SHP77 treated with DMSO at 0.1 percent for 48 hours (cell line): Measurements from ENCODE around the gene CLEC4G.
"Not testable (repeated sequence)": the region's sequence is repeated elsewhere in the genome, so short reads cannot be mapped to it uniquely, and the experiment has no call there.

Experiments
- DNase-seq: peaks from one replicate; lab custom pipeline; 2025; lab: John Stamatoyannopoulos, UW

CLEC4G gene, protein sequence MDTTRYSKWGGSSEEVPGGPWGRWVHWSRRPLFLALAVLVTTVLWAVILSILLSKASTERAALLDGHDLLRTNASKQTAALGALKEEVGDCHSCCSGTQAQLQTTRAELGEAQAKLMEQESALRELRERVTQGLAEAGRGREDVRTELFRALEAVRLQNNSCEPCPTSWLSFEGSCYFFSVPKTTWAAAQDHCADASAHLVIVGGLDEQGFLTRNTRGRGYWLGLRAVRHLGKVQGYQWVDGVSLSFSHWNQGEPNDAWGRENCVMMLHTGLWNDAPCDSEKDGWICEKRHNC

GRCh38 chr19:7732045-7732444 is at the start of gene CLEC4G:
TSS of gene CLEC4G (minus strand) at chr19:7732110. CDS start at chr19:7732102, 8 bp downstream.
- DNase-seq: no peak

GRCh38 chr19:7781157-7781556 is 49.2 kb upstream of the CLEC4G start:
- no peak for DNase-seq

DNA sequence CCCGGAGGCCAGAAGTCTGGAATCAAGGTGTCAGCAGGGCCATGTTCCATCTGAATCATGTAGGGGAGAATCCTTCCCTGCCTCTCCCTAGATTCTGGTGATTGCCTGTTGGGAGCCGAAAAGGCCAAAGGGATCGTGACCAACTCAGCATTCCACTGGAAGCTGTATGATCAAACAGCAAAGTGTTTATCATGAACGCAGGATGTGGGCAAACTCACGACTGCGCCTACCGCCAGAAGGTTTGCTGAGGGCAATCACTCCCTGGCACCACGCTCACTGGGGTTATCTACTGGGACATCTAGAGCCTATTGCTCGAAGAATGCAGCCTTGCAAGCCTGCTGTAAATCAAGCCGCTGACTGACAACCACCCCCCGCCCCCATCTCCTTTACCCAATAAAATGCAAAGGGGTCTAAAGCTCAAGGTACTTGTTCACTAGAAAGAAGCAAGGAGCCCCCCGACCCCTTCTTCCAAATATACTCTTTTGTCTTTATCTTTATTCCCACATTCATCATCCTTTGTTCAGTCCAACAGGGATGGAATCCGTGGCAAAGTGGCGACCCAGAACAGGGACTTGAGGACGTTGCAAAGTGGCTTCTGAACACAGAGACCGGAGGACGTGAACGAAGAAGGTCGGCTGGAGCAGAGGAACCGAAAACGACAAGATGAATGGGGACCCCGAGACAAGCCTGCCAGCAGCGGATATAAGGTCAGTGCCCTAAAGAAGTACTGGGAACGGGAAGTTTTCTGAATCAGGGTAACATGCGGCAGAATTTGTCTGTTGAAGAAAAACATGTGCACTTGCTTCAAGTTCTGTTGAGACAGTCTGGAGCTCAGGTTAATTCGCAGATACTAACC is 47.9 kb upstream of the CLEC4G start:
- no peak for DNase-seq

DNA sequence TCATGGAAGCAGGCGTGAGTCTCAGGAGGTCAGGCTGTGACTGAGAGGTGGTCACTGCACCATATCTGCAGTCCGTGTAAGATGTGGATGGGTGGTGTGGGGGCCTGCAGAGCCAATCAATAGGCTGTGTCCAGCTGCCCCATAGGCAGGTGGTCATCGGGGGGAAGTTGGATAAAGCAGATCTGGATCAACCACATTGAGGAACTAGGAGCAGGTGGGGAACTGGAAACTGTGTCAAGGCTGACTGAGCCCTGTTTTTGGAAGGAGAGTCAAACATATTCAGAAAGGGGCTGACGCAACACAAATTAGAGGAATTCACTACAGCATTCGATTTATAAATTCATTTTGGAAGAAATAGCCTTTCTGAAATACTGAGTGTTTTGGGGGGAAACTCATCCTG is 46.2 kb upstream of the CLEC4G start:
- no peak for DNase-seq

DNA sequence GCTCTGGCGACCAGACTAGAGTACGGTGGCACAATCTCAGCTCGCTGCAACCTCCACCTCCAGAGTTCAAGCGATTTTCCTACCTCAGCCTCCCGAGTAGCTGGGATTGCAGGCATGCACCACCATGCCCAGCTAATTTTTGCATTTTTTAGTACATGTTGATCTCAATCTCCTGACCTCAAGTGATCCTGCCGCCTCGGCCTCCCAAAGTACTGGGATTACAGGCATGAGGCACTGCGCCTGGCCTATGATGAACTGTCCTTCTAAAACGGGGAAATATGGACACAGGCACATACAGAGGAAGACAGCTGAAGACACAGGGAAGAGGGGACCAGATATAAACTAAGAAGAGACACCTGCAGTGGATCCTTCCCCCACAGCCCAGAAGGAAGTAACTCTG is 43.9 kb upstream of the CLEC4G start:
- no peak for DNase-seq

DNA sequence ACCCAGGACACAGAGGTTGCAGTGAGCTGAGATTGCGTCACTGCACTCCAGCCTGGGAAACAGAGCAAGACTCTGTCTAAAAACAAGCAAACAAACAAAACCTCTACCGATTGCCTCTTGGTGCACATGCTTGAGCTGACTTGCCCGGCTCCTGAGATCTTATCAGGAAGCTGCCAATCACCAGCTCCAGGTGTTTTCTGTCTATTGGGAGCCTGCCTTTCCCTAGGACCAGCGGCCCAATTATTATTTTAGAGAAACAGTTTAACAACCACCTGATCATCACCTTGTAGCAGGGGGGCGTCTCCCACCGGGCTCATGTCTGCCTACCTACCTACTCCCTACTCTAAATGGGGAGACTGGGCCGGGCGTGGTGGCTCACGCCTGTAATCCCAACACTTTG is 41.9 kb upstream of the CLEC4G start:
- DNase-seq: no peak

DNA sequence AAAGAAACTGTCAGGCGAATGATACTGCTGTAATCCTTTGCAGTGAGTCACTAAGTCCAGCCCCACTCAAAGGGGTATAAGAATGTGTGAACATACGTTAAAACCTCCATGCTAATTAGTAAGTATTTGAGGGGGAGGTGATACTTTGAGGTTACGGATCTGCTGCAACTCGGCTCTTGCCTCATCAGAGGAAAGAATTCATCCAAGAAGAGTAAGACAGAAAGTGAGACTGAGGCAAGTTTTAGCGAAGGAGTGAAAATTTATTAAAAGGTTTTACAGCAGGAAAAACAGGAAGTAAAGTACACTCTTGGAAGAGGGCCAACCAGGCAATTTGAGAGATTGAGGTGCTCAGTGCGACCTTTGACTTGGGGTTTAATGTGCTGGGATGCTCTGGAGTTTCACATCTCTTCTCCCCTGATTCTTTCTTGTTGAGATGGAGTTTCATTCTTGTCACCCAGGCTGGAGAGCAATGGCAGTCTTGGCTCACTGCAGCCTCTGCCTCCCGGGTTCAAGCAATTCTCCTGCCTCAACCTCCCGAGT is 40.9 kb upstream of the CLEC4G start:
- DNase-seq: no peak

DNA sequence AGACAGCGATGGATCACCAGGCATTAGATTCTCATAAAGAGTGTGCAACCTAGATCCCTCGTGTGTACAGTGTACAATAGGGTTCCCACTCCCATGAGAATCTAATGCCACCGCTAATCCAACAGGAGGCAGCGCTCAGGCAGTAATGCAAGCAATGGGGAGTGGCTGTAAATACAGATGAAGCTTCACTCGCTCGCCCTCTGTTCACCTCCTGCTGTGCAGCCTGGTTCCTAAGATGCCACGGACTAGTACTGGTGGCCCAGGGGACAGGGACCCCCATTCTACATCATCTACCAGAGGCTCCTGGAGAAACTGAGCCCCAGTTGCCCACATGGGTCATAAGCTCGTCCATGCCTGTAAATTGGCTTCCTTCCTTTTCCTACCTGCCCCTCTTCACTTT is 39.2 kb upstream of the CLEC4G start:
- no peak for DNase-seq

DNA sequence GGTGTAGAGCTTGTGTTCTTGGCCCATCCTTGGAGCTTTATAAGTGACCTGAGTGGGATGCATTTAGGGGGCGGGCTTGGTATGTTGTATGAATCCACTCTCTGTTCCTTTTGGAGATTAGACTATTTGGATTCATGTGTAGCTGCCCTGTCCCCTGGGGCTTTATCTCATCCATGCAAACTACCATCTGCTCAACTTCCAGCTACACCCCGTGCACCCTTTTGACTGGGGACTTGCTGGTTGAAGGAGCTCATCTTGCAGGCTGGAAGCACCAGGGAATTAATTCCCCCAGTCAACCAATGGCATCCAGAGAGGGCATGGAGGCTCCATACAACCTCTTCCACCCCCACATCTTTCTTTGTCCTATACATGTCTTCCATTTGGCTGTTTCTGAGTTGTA is 37.3 kb upstream of the CLEC4G start:
- no peak for DNase-seq

GRCh38 chr19:7767487-7767886 is 35.6 kb upstream of the CLEC4G start:
- no peak for DNase-seq

- no peak for DNase-seq
Observed at GRCh38 chr19:7766535-7766934, 34.6 kb upstream of the CLEC4G start.

DNA sequence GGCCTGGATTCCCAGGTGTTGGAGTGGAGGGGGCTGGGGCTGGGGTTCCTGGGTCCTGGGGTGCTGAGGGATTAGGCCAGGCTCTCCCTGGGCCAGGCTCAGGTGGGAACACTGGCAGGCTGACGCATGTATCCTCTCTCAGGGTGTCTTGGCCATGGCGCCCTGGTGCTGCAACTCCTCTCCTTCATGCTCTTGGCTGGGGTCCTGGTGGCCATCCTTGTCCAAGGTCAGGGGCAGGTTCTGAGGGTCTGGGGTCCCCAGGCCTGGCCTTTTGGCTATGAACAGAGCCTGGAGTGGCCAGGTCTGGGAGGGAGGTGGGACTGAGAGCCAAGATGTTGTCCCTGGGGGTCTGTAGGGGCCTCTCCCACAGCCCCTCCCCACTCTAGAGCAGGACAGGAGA is 33.1 kb upstream of the CLEC4G start:
- not testable (repeated sequence) for DNase-seq

DNA sequence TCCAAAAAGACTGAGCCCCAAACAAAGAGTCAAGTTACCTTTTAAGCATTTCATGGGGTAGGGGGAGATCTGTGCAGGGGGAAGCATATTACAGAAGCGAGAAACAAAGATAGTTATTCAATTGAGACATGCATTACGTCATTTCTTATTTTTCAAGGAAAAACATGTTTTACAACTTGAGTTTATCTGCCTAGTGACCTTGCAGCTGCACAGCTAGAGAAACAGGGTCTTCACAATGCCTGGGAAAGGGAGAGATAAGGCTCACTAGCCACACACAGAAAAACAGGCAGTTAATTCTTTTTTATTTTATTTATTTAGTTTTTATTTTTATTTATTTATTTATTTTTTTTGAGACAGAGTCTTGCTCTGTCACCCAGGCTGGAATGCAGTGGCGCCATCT is 32.2 kb upstream of the CLEC4G start:
- not testable (repeated sequence) for DNase-seq

- DNase-seq: no peak
Observed at GRCh38 chr19:7763696-7764095, 31.8 kb upstream of the CLEC4G start.

DNA sequence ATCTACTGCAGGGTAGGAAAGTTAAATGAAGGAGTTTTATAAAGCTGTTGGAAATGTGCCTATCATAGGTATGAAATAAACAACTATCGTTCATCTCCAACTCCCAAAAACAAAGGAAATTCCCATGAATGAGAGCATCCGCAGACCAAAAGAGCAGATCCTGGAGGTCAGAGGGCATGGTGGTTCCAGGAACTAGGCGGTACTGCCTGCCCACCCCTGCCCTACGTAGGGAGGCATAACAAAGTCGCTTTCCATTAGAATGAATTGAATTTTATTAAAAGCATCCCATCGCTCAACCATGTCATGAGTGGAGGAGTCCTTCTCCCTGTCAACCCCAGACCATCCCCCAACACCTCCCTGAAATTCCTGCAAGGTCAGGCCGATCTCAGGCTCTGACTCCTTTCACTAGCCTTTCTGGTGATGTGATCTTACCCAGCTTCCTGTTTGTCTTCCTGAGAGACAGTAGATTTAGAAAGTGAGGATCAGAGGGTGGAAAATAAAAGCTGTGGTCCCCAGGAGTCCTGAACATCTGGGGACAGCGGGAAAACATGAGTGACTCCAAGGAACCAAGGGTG is 30.9 kb upstream of the CLEC4G start, which contains the start of gene CLEC4M:
Gene CLEC4M, plus strand, starts transcription at position 525 of the 575 bp plus-strand sequence. Its CDS starts 24 bp downstream, at position 549.
- DNase-seq: no peak

DNA sequence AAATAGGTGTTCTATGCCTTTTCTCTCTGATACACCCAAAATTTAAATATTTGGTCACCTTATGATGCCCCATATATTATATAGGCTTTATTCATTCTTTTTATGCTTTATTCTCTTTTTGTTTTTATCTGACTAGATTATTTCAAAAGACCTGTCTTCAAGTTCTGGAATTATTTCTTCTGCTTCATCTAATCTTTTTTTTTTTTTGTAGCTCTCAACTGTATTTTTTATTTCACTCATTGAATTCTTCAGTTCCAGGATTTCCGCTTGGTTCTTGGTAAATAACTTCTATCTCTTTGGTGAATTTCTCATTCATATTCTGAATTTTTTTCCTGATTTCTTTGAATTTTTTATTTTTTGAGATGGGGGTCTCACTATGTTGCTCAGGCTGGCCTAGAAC is 27.2 kb upstream of the CLEC4G start:
- no peak for DNase-seq

GRCh38 chr19:7757358-7757757 is 25.4 kb upstream of the CLEC4G start:
- DNase-seq: no peak

- DNase-seq: no peak
Observed at GRCh38 chr19:7756258-7756657, 24.3 kb upstream of the CLEC4G start.

GRCh38 chr19:7751157-7751783 is 19.4 kb upstream of the CLEC4G start:
- DNase-seq: no peak

- DNase-seq: no peak
Observed at GRCh38 chr19:7748756-7749155, 16.8 kb upstream of the CLEC4G start.

DNA sequence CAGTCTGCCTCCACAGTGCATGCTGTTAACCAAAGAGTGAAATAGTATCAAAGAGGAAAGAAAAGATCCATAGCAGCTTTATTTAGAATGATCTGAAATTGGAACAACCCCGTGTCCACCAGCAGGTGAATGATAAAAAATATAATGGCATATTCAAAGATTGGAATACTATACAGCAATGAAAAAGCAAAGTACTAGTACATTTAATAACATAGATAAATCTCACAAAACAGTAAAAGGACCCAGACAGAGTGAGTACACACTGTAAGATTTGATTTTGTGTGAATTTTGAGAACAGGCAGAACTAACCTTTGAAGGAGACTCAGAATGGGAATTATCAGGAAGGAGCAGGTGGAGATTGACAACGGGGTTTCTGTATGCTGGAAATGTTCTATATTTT is 16.3 kb upstream of the CLEC4G start:
- no peak for DNase-seq
